ENCODE measurements around the gene ABCD4. TPM values are rescaled to one million over a fixed set of nuclear protein-coding genes. Genes with fewer than 3 reads are reported as not detected.
A peak's percentile ranks its signal among the peaks of the same experiment; 100 is the strongest.

ABCD4 gene
- 28.2 and 48.5 TPM in 2 replicates for total RNA-seq (ENCODE audit: low replicate concordance)

- peak; percentile 91 for DNase-seq (ENCODE audit: low read depth)
- H3K4me3 ChIP-seq (ENCODE audit: low read depth, low read length), result peak within 1 kb of the TSS; percentile 85
- peak; percentile 36 for TF ChIP-seq CTCF (IDR thresholded peaks at IDR 0.05; ENCODE audit: insufficient read depth, low read length)
Measured at GRCh38 chr14:74302634-74303569, at the start of gene ABCD4. Gene ABCD4, minus strand, starts transcription at chr14:74302934. Its CDS starts 22 bp downstream, at chr14:74302912.

- TF ChIP-seq CTCF (IDR thresholded peaks at IDR 0.05; ENCODE audit: insufficient read depth, low read length), result no peak
- DNase-seq (ENCODE audit: low read depth), result no peak
- H3K4me3 ChIP-seq (ENCODE audit: low read depth, low read length), result no peak overlapping the region
Measured at GRCh38 chr14:74350928-74351323, 48.2 kb upstream of the ABCD4 start.

- TF ChIP-seq CTCF (IDR thresholded peaks at IDR 0.05; ENCODE audit: insufficient read depth, low read length), result no peak
- no peak for DNase-seq (ENCODE audit: low read depth)
- no peak overlapping the region for H3K4me3 ChIP-seq (ENCODE audit: low read depth, low read length)
Measured at GRCh38 chr14:74350211-74350927, 47.6 kb upstream of the ABCD4 start.

- TF ChIP-seq CTCF (IDR thresholded peaks at IDR 0.05; ENCODE audit: insufficient read depth, low read length), result no peak
- no peak for DNase-seq (ENCODE audit: low read depth)
- H3K4me3 ChIP-seq (ENCODE audit: low read depth, low read length), result no peak overlapping the region
Measured at GRCh38 chr14:74349757-74350156, 47.0 kb upstream of the ABCD4 start.

- TF ChIP-seq CTCF (IDR thresholded peaks at IDR 0.05; ENCODE audit: insufficient read depth, low read length), result no peak
- no peak for DNase-seq (ENCODE audit: low read depth)
- H3K4me3 ChIP-seq (ENCODE audit: low read depth, low read length), result no peak overlapping the region
Measured at GRCh38 chr14:74348735-74349463, 46.2 kb upstream of the ABCD4 start.

- no peak within 1 kb of the TSS for H3K4me3 ChIP-seq (ENCODE audit: low read depth, low read length)
- no peak for DNase-seq (ENCODE audit: low read depth)
- no peak for TF ChIP-seq CTCF (IDR thresholded peaks at IDR 0.05; ENCODE audit: insufficient read depth, low read length)
Measured at GRCh38 chr14:74348241-74348734, 45.6 kb upstream of the ABCD4 start, which contains the start of gene VRTN. Gene VRTN, plus strand, starts transcription at chr14:74348471. Its CDS starts 8,313 bp downstream, at chr14:74356784.
